SK-N-SH treated with all-trans-retinoic acid at 6 μM for 48 hours (cell line): ENCODE results near the gene SLC12A4.
"Not testable (repeated sequence)": the region's sequence is repeated elsewhere in the genome, so short reads cannot be mapped to it uniquely, and the experiment has no call there.

Experiments
- ATAC-seq: fragments of 200-7000 bp; cut with Tn5 transposase; 3 replicates; pipeline ENCODE4 v1.9.1; 2020; ENCODE audit warnings: mild to moderate bottlenecking, moderate library complexity
- ARNTL ChIP-seq: fragments of 450-650 bp; formaldehyde crosslinking; IDR thresholded peaks from 2 replicates; pipeline ENCODE4 v1.5.0; 2020; ENCODE audit warnings: low read depth, mild to moderate bottlenecking, moderate library complexity, borderline replicate concordance
- BACH2 ChIP-seq: fragments of 250-450 bp; sonication (Bioruptor Pico); IDR thresholded peaks from 2 replicates; pipeline ENCODE4 v1.9.0; 2021; ENCODE audit warnings: mild to moderate bottlenecking, borderline replicate concordance
- CREB5 ChIP-seq: fragments of 250-450 bp; sonication (Bioruptor Pico); IDR thresholded peaks from 2 replicates; pipeline ENCODE4 v1.5.1; 2020; ENCODE audit warnings: low read depth, mild to moderate bottlenecking, moderate library complexity
- CSDC2 ChIP-seq: fragments of 250-450 bp; sonication (Bioruptor Pico); IDR thresholded peaks from 2 replicates; pipeline ENCODE4 v1.5.0; 2020; ENCODE audit warnings: mild to moderate bottlenecking, moderate library complexity
- GLIS3 ChIP-seq: fragments of 250-450 bp; sonication (Bioruptor Pico); IDR thresholded peaks from 2 replicates; pipeline ENCODE4 v1.5.0; 2020; ENCODE audit warnings: mild to moderate bottlenecking, moderate library complexity
- ISL1 ChIP-seq: fragments of 250-450 bp; sonication (Bioruptor Pico); IDR thresholded peaks from 2 replicates; pipeline ENCODE4 v2.1.2; 2022; ENCODE audit warnings: mild to moderate bottlenecking, moderate library complexity
- OSR1 ChIP-seq: fragments of 250-450 bp; sonication (Bioruptor Pico); IDR thresholded peaks from 2 replicates; pipeline ENCODE4 v1.8.0; 2022; ENCODE audit warnings: moderate library complexity, mild to moderate bottlenecking, inconsistent platforms
- POU6F1 ChIP-seq: fragments of 250-450 bp; sonication (Bioruptor Pico); IDR thresholded peaks from 2 replicates; pipeline ENCODE4 v1.8.0; 2021; ENCODE audit warnings: low read depth, mild to moderate bottlenecking, moderate library complexity, borderline replicate concordance
- PPARA ChIP-seq: fragments of 250-450 bp; sonication (Bioruptor Pico); IDR thresholded peaks from 2 replicates; pipeline ENCODE4 v1.5.0; 2020; ENCODE audit warnings: mild to moderate bottlenecking, borderline replicate concordance
- RARB ChIP-seq: fragments of 250-450 bp; sonication (Bioruptor Pico); IDR thresholded peaks from 2 replicates; pipeline ENCODE4 v1.8.0; 2021; ENCODE audit warnings: mild to moderate bottlenecking, moderate library complexity
- TCF4 ChIP-seq: fragments of 250-450 bp; sonication (Bioruptor Pico); IDR thresholded peaks from 2 replicates; pipeline ENCODE4 v1.8.0; 2021; ENCODE audit warnings: mild to moderate bottlenecking, moderate library complexity, borderline replicate concordance
- TOX ChIP-seq: fragments of 250-450 bp; sonication (Bioruptor Pico); IDR thresholded peaks from 2 replicates; pipeline ENCODE4 v1.8.0; 2021; ENCODE audit warnings: mild to moderate bottlenecking, moderate library complexity, borderline replicate concordance
- ZC3H10 ChIP-seq: fragments of 250-450 bp; sonication (Bioruptor Pico); IDR thresholded peaks from 2 replicates; pipeline ENCODE4 v1.5.1; 2021; ENCODE audit warnings: mild to moderate bottlenecking, moderate library complexity
- ZFP3 ChIP-seq: fragments of 250-450 bp; sonication (Bioruptor Pico); IDR thresholded peaks from 2 replicates; pipeline ENCODE4 v1.5.0; 2020; ENCODE audit warnings: mild to moderate bottlenecking, moderate library complexity
- ZFP30 ChIP-seq: fragments of 450-650 bp; formaldehyde crosslinking; IDR thresholded peaks from 2 replicates; pipeline ENCODE4 v1.5.0; 2022; ENCODE audit warnings: mild to moderate bottlenecking, moderate library complexity
- ZNF565 ChIP-seq: fragments of 450-650 bp; formaldehyde crosslinking; conservative IDR thresholded peaks from 2 replicates; pipeline ENCODE4 v1.5.0; 2020; ENCODE audit warnings: low read depth, mild to moderate bottlenecking, moderate library complexity
- ZNF70 ChIP-seq: fragments of 450-650 bp; formaldehyde crosslinking; IDR thresholded peaks from 2 replicates; pipeline ENCODE4 v1.5.0; 2020; ENCODE audit warnings: mild to moderate bottlenecking, moderate library complexity
- ZNF8 ChIP-seq: fragments of 450-650 bp; formaldehyde crosslinking; IDR thresholded peaks from 2 replicates; pipeline ENCODE4 v1.5.0; 2020; ENCODE audit warnings: mild to moderate bottlenecking, moderate library complexity
- TF ChIP-seq, protein P1 (sequence below): fragments of 250-450 bp; sonication (Bioruptor Pico); IDR thresholded peaks from 2 replicates; pipeline ENCODE4 v1.5.1; 2021; ENCODE audit warnings: mild to moderate bottlenecking, moderate library complexity

The SLC12A4 gene

GRCh38 chr16:67996666-67997065 lies 28.2 kb upstream of the SLC12A4 start:
- no peak for ATAC-seq
- TF ChIP-seq ZFP3 (CRISPR knock-in tag) (no peak), TOX (CRISPR knock-in tag) (no peak)
- TF ChIP-seq, all 23 proteins: peak for 0

GRCh38 chr16:67995423-67995822 lies 27.0 kb upstream of the SLC12A4 start:
- ATAC-seq, result no peak
- TF ChIP-seq ZNF70 (CRISPR knock-in tag), result no peak
- TF ChIP-seq ZC3H10 (CRISPR knock-in tag), result no peak
- TF ChIP-seq, protein P1, sequence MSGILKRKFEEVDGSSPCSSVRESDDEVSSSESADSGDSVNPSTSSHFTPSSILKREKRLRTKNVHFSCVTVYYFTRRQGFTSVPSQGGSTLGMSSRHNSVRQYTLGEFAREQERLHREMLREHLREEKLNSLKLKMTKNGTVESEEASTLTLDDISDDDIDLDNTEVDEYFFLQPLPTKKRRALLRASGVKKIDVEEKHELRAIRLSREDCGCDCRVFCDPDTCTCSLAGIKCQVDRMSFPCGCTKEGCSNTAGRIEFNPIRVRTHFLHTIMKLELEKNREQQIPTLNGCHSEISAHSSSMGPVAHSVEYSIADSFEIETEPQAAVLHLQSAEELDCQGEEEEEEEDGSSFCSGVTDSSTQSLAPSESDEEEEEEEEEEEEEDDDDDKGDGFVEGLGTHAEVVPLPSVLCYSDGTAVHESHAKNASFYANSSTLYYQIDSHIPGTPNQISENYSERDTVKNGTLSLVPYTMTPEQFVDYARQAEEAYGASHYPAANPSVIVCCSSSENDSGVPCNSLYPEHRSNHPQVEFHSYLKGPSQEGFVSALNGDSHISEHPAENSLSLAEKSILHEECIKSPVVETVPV (CRISPR knock-in tag), result no peak
- TF ChIP-seq ISL1 (CRISPR knock-in tag), result no peak
- no peak for TF ChIP-seq ZNF8 (CRISPR knock-in tag)
- TF ChIP-seq GLIS3 (CRISPR knock-in tag), result no peak
- no peak for TF ChIP-seq CSDC2
- TF ChIP-seq TCF4 (CRISPR knock-in tag), result no peak
- TF ChIP-seq ZFP30 (CRISPR knock-in tag), result no peak
- TF ChIP-seq RARB (CRISPR knock-in tag), result no peak
- no peak for TF ChIP-seq POU6F1 (CRISPR knock-in tag)
- no peak for TF ChIP-seq CREB5
- no peak for TF ChIP-seq ZNF565 (CRISPR knock-in tag)

- ATAC-seq, result not testable (repeated sequence)
These were observed 25.6 kb upstream of the SLC12A4 start for GRCh38 chr16:67994040-67994408.

DNA sequence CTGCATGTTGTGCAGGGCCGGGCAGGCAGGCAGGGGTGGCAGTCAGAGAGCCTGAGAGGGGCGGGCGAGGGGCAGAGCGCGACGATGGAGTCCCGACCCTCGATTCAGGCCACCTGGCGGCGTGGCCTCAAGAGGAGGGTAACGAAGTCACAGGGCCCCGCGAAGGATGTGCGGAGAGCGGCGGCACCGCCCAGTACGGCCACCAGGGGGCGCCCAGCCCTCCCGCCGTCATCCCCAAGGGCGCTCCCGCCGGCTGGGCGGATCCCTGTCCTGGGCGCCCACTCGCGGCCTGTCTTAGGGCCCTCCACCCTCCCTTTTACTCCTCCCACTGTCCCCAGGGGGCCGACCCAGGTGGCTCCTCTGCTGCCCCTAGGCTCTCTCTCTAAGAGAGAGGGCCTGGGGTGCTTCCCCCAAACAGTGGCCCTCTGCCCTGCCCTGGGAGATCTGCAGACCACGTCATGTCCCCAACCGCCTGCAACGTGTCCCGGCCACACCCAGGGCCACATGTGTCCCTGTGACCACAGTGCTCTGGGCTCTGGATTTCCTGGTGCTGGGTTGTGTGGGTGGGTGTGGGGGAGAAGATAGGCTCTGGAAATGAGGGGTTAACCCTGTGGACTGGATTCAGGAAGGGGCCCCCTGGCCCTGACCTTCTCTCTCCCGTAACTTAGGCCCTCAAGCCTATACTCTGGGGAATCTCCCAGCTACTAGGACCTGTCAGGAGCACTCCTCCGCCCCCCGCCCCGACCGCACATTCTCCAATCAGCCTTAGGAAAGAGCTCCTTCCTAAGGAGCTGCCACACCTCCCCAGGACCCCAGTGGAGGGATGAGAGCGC lies 25.0 kb upstream of the SLC12A4 start:
- peak; percentile 99 for ATAC-seq
- TF ChIP-seq CREB5 (no peak), OSR1 (CRISPR knock-in tag) (no peak), ZC3H10 (CRISPR knock-in tag) (no peak), ISL1 (CRISPR knock-in tag) (no peak), ZNF8 (CRISPR knock-in tag) (no peak), ARNTL (no peak), BACH2 (CRISPR knock-in tag) (no peak), PPARA (CRISPR knock-in tag) (no peak), ZNF70 (CRISPR knock-in tag) (no peak), ZNF565 (CRISPR knock-in tag) (no peak), ZFP30 (CRISPR knock-in tag) (no peak), TOX (CRISPR knock-in tag) (no peak), POU6F1 (CRISPR knock-in tag) (no peak)
- TF ChIP-seq, protein P1 (CRISPR knock-in tag), result no peak
- TF ChIP-seq, all 23 proteins: peak for 0
